Lung (tissue), 16 donors: ENCODE data around the gene NRG2. TPM values are rescaled to one million over a fixed set of nuclear protein-coding genes. Genes with fewer than 3 reads are reported as not detected.
A peak's percentile ranks its signal among the peaks of the same experiment; 100 is the strongest.

Experiments used
- ATAC-seq: fragments of 200-7000 bp; cut with Tn5 transposase; one replicate; pipeline ENCODE4 v1.9.1; 2020; ENCODE audit warnings: moderate number of reproducible peaks; ENCODE audit not compliant: insufficient read depth, low FRiP score
- DNase-seq, 3 donors: peaks; one replicate each; pipeline ENCODE4 v3.0.0-alpha.2; 2013 to 2017
- H3K27ac ChIP-seq, 2 donors: one replicate each; pipeline ENCODE4 v1.5.1; 2013; ENCODE audit warnings: mild to moderate bottlenecking in 2 of 2, moderate library complexity in 2 of 2, control low read depth in 1 of 2, inconsistent platforms in 1 of 2, low read depth in 1 of 2, low read length in 1 of 2
- H3K27me3 ChIP-seq, 3 donors: one replicate each; pipeline ENCODE4 v1.5.1; 2013; ENCODE audit warnings: low read length in 2 of 3; ENCODE audit not compliant: control insufficient read depth in 3 of 3, insufficient read depth in 3 of 3
- H3K36me3 ChIP-seq, 4 donors: one replicate each; pipeline ENCODE4 v1.5.1; 2013; ENCODE audit warnings: low read length in 4 of 4, mild to moderate bottlenecking in 1 of 4, moderate library complexity in 1 of 4; ENCODE audit not compliant: control insufficient read depth in 4 of 4, insufficient read depth in 4 of 4
- H3K4me1 ChIP-seq, 5 donors: one replicate each; pipeline ENCODE4 v1.5.1; 2013; ENCODE audit warnings: low read length in 5 of 5, mild to moderate bottlenecking in 2 of 5, moderate library complexity in 1 of 5; ENCODE audit not compliant: control insufficient read depth in 5 of 5, insufficient read depth in 5 of 5
- H3K4me3 ChIP-seq: one replicate; pipeline ENCODE4 v1.5.1; 2013; ENCODE audit warnings: mild to moderate bottlenecking, control low read depth, moderate library complexity
- H3K9ac ChIP-seq, 2 donors: one replicate each; pipeline ENCODE4 v1.5.1; 2013; ENCODE audit warnings: low read length in 2 of 2, control low read depth in 1 of 2; ENCODE audit not compliant: insufficient read depth in 1 of 2
- H3K9me3 ChIP-seq, 4 donors: one replicate each; pipeline ENCODE4 v1.5.1; 2013; ENCODE audit warnings: low read length in 3 of 4, mild to moderate bottlenecking in 1 of 4, moderate library complexity in 1 of 4; ENCODE audit not compliant: control insufficient read depth in 4 of 4, insufficient read depth in 3 of 4
- WGBS, 2 donors: extraction: QIAGEN DNeasy Blood & Tissue Kit; methylation state at CpG; one replicate each; pipeline ENCODE4 v1.1.7; 2013; 5-methylcytosine and 5-hydroxymethylcytosine counted together
- long read RNA-seq, 5 donors: transcript quantifications; one replicate each; lab custom pipeline, GENCODE V29; 2026
- polyA plus RNA-seq, 2 donors: library from polyadenylated mRNA; stranded (reverse); fragments of 200-250 nt; gene quantifications; one replicate each; pipeline ENCODE4 v1.2.1, GENCODE V29; 2013
- total RNA-seq, 2 donors: library from RNA; depleted of rRNA in 1 of 2; stranded (reverse); fragments of >200 nt in 1 of 2; gene quantifications; one replicate each; pipeline ENCODE4 v1.2.1, GENCODE V29; 2014 to 2021
- TF ChIP-seq, protein P1 (sequence below): IDR thresholded peaks from 2 replicates; pipeline ENCODE4 v1.5.1; 2012; ENCODE audit warnings: mild to moderate bottlenecking; ENCODE audit errors: control extremely low read depth, extremely low read depth
- donor health status: control.
- donor health status: control.
- donor health status: Bipolar disorder and iron deficiency.
- donor health status: healthy.
- donor health status: DM: yes; HTN: yes; CAD: no.

The NRG2 gene
- total RNA-seq (1 to 10 TPM; 1.6 to 3.0 TPM), polyA plus RNA-seq (under 1 TPM; 0.41 to 0.42 TPM)
- long read RNA-seq, donor 1, result 0 reads
- long read RNA-seq, donor 2, result 0 reads
- long read RNA-seq, donor 3, result 0 reads
- long read RNA-seq, donor 4, partial matches to known transcripts, result 0 of 1 reads
- long read RNA-seq, donor 4, other reads (novel, unspliced or antisense), result 0 of 1 reads
- long read RNA-seq, donor 5, partial matches to known transcripts, result 0 of 2 reads
- long read RNA-seq, donor 5, other reads (novel, unspliced or antisense), result 0 of 2 reads

DNA sequence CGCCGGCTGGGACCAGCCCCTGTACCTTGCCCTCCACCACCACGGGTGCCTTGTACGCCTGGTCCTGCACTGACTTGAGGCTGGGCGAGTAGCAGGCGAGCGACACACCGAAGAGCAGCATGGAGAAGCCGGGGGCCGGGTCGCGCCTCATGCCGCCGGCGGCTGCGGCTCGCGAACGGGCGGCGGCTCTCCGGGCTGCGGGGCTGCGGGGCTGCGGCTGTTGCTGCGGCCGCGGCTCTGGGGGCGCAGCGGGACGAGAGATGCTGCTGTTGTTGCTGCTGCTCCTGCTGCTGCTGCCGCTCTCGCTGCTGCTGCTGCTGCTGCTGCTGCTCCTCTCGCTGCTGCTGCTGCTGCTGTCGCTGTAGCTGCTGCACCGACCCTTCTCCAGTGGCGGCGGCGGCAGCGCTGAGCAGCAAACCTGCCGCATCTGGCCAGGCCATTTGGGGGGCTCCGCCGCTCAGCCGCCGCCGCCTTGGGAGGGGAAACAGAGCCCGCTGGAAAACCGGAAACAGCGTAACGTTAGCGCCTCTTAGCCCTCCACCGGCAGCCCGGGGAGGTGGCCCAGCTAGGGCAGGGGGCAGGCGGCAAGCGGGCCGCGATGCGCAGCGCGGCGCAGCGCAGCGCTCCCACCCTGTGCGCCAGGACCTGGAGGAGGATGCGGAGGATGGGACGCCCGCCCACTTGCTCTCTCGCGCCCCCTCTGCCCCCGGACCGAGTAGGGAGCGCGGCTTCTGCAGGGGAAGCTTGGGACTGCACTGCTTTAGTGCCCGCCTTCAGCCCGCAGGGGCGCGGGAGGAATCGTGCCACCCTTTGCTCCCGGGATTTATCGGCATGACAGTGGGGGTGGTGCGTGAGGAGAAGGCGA is at the start of gene NRG2:
TSS of gene NRG2 (minus strand) at position 657 of the 865 bp plus-strand sequence.
- peaks cover 0 to 63% (median 51%) of the 10 kb centered on the region in 3 donors for H3K27me3 ChIP-seq
- peaks cover 0 to 2% (median 0%) of the 10 kb centered on the region in 4 donors for H3K9me3 ChIP-seq
- H3K27ac ChIP-seq, result peak within 1 kb of the TSS; percentile 1 to 64

DNA sequence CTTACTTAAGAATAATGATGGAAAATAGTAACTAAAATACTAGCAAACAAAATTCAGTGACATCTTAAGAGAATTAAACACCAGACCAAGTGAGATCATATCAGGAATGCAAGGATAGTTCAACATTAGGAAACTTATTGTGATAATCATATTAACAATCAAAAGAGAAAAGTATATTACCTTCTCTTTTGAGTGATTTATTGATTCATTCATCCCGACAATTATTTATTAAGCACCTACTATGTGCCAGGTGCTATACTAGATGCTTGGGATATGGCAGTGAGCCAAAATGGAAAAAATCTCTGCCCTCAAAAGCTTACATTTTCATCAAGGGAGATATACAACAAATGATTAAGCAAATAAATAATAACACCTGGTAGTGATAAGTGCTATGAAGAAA is 47.2 kb upstream of the NRG2 start:
- Histone ChIP-seq H3K36me3 (no peaks in the 10 kb centered on the region), H3K9me3 (peaks cover 0 to 6% (median 3%) of the 10 kb centered on the region in 4 donors), H3K27me3 (peaks cover 0 to 2% (median 0%) of the 10 kb centered on the region in 3 donors), H3K9ac (no peak overlapping the region), H3K4me3 (no peak overlapping the region), H3K4me1 (no peaks in the 10 kb centered on the region), H3K27ac (no peak overlapping the region)
- TF ChIP-seq, protein P1, sequence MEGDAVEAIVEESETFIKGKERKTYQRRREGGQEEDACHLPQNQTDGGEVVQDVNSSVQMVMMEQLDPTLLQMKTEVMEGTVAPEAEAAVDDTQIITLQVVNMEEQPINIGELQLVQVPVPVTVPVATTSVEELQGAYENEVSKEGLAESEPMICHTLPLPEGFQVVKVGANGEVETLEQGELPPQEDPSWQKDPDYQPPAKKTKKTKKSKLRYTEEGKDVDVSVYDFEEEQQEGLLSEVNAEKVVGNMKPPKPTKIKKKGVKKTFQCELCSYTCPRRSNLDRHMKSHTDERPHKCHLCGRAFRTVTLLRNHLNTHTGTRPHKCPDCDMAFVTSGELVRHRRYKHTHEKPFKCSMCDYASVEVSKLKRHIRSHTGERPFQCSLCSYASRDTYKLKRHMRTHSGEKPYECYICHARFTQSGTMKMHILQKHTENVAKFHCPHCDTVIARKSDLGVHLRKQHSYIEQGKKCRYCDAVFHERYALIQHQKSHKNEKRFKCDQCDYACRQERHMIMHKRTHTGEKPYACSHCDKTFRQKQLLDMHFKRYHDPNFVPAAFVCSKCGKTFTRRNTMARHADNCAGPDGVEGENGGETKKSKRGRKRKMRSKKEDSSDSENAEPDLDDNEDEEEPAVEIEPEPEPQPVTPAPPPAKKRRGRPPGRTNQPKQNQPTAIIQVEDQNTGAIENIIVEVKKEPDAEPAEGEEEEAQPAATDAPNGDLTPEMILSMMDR, result no peak
- DNase-seq (no peak), ATAC-seq (no peak)
- WGBS, 2 donors, result 85 to 92% methylated on average over 1 of the region's 1 CpG

More for the DNA sequence above, at the start of gene NRG2:
- 0 to 1% methylated on average over 51 to 82 of the region's 82 CpGs for WGBS, 2 donors
- TF ChIP-seq, protein P1, result peak; percentile 14
- H3K36me3 ChIP-seq, result no peaks in the 10 kb centered on the region
- H3K9ac ChIP-seq, result no peak within 1 kb of the TSS
- ATAC-seq (peak; percentile 50), DNase-seq (peak; percentile 51 to 65 (median 63))
- peaks cover 0 to 18% (median 5%) of the 10 kb centered on the region in 5 donors for H3K4me1 ChIP-seq
- peak within 1 kb of the TSS; percentile 40 for H3K4me3 ChIP-seq

DNA sequence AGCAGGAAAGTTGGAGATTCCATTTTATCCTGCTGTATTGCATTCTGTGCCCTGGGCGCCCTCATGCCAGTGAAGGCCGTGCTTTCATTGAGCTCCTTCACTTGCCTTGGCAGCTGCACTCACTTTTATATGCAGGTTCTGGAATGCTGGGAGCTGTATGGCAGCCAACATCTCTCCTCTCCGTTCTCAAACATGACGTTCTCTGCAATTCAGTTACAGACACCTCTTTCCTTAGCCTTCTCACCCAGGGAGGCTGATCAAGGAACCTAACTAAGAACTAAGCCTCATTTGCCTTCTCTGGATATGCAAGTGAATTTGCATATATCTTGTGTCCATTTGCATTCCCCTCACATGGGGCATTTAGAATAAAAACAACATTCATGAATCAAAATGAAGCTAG is 41.4 kb upstream of the NRG2 start:
- TF ChIP-seq, protein P1, result no peak
- Histone ChIP-seq H3K9me3 (no peaks in the 10 kb centered on the region), H3K36me3 (no peaks in the 10 kb centered on the region), H3K9ac (no peak overlapping the region), H3K27ac (peak overlapping the region in 1 of 2 donors; percentile 12), H3K27me3 (peaks cover 0 to 14% (median 4%) of the 10 kb centered on the region in 3 donors), H3K4me1 (peaks cover 0 to 4% (median 0%) of the 10 kb centered on the region in 5 donors), H3K4me3 (no peak overlapping the region)
- no peak for ATAC-seq
- peak in 1 of 3 donors; percentile 23 for DNase-seq
- 43 to 54% methylated on average over 4 of the region's 4 CpGs for WGBS, 2 donors
